NCI-H1092 (cell line): ENCODE results near the gene EXOC3L4.
A peak's percentile ranks its signal among the peaks of the same experiment; 100 is the strongest.

Experiments
- DNase-seq: peaks from one replicate; lab custom pipeline; 2025; lab: John Stamatoyannopoulos, UW

EXOC3L4 gene

DNA sequence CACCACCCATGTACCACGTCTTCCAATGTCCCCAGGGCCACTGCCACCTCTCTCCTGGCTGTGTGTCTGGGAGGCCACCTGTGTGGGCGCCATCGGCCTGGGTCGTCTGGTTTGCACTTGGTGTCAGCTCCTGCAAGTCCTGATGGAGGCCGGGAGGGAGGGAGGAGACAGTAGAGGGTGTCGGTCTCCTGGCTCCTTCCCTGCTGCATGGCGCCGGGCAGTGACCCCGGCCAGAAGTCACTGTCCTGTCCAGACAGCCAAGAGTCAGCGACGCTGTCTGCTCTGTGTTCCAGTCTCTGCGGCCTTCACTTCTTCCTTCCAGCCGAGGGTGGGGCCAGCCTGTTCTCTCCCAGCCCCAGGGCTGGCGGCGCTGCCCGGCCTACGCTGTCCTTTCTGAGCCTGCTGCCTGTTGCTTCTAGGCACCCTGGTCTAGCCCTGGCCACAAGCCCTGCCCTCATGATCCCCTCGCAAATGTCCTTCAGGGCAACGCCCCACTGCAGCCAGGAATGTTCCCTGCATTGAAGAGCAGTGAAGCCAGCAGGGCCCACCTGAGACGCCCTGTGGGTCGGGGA, 23.5 kb upstream of the EXOC3L4 start:
- DNase-seq: no peak

DNA sequence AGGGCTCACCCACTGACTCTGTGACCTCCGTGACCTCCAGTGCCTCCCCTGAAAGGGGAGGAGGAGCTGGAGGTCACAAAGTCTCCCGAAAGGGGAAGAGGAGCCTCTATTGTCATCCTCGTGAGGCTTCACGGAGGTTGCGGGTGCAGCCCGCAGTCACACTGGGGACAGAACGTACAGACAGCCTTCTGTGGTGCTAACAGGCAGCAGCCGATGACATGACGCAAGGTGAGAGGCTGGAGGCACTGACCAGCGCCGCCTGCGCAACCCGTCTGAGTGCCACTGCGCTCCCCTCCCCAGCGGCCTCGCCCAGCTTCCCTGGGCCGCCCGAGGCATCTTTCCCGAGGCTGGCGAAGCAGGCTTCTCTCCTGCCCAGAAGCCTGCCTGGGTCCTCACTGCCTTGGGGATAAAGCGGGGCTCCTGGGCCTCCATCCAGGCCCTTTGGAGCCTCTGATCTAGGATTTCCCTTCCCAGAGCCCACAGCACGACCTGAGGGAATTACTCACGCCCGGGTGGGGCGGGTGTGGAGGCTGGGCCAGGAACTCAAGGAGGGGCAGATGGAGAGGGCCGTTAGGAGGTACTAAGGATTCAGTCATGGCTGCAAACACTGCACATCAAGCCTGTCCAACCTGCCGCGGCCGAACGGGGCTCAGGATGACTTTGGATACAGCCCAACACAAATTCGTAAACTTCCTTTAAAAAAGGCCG, 22.8 kb upstream of the EXOC3L4 start:
- DNase-seq: no peak

DNA sequence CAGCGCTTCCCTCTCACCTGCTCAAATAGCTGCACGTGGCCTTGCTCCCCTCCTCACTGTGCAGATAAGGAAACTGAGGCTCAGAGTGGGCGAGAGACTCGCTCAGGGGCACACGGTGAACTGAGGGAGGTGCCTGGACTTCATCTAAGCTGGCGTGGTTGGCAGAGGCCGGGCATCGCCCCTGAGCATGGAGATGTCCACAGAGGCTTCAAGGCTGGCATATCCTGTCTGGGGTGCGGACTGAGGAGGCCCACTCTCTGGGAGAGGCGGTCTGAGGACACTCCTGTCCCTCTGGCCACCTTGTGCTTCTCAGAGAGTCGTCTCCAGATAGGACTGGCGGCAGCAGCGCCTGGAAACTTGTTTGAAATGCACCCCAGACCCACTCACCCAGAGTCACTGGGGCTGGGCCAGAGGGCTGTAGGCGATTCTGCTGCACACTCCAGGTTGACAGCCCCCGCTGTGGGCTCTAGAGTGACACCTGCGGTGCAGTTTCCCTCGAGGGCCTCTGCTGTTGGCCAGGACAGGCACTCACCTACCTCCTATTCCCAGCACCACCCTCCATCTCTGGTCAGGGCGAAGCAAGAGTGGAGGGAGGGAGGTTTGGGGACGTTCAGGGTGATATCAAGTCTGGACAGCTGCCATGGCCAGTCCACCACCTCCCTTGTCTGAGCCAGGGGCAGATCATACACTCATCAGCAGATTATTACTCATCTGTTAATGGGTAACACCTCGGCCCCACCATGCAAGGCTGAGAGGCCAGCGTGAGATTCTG, 21.7 kb upstream of the EXOC3L4 start:
- no peak for DNase-seq

DNA sequence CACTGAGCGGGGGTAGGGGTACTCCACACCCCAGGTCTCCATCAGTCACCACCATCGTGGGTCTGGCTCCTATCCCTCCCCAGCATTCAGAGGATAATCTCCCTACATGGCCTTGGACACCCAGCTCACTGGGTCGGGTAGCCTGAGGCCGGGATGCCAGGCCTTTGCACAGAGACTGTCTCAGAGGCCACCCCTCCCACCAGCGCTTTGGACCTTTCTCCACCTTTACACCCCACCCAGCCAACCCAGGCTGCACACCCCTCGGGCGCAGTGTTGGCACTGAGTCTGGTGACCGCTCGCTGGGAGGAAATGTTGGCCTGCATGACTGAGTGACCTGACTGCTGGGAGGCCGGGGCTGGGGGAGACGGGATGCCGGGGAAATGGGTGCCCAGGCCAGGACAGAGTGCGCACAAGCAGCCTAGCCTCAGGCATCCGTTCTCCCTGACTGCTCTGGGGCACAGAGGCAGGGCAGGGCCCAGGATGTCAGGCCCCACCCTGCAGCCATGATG, 21.1 kb upstream of the EXOC3L4 start:
- no peak for DNase-seq

DNA sequence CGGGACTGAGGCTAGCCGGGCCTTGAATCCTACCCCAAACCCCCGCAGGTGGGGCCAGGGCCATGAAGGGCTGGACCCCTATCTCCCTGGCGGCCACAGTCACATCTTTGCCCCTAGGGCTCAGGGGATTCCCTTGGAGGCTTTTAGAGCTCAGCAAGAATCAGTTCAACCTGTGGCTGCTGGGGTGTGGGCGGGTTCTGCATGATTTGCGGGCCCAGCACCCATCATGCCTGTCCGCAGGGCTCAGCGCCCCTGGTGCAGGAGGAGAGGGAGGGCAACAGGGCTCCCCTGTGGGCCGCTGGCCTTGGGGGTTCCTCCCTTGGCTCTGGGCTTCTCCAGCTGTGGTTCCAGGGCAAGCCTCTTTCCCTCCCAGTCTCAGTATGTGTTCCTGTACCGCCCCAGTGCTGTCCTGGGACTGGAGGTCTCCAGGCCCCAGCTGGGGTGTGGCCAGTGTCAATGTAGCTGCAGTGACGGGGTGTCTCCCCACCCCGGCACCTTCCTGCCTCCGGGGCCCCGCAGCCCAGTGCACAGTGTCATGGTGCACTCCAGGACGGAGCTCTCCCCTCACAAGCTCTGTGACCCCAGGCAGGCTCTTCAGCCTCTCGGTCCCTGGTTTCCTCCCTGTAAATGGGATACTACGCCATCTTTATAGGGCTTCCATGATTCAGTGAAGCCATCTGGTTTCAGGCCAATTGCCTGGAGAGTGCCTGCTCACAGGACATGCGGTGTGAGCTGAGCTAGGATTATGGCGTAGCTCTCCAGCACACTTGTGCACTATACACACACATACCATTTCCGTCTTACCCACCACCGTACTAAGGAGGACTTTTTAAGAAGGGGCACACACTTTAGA, 20.4 kb upstream of the EXOC3L4 start:
- no peak for DNase-seq

DNA sequence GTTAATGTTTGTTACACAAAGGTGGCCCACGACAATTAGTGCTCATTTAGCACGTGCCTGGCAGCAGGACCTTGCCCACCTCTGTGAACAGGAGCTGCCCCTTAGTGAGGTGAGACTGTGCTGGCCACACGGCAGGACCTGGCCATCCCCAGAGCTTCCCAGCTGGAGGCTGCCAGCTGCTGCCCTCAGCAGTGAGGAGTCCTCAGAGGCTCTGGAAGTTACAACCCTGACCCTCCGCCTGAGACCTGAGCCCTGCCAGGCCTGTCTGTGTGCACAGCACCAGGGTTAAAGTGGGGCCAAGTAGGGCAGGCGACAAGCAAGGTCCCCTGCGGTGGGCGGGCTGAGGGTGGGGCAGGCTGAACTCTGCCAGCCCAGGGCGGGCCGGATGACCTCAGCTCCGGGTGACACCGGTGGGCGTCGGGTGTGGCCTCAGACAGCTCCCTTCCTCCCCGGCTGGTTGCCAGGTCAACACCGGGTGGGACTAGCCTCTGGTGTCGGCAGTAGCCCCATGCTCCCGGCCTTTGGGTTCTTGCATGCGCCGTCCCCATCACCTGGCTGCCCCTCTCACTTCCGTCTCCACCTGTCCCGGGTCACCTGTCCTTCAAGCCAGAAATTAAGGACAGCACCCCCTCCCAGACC, 19.7 kb upstream of the EXOC3L4 start:
- no peak for DNase-seq

DNA sequence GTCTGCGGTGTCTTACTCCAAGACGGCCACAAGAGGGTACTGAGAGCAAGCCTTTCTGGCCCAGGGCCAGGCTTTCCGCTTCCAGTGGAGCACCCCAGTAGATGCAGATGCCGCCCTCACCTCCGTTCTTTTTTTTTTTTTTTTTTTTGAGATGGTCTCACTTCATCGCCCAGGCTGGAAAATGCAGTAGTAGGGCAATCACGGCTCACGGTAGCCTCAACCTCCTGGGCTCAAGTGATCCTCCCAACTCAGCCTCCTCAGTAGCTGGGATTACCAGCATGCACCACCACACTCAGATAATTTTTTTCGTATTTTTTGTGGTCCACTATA, 16.1 kb upstream of the EXOC3L4 start:
- peak; percentile 72 for DNase-seq

DNA sequence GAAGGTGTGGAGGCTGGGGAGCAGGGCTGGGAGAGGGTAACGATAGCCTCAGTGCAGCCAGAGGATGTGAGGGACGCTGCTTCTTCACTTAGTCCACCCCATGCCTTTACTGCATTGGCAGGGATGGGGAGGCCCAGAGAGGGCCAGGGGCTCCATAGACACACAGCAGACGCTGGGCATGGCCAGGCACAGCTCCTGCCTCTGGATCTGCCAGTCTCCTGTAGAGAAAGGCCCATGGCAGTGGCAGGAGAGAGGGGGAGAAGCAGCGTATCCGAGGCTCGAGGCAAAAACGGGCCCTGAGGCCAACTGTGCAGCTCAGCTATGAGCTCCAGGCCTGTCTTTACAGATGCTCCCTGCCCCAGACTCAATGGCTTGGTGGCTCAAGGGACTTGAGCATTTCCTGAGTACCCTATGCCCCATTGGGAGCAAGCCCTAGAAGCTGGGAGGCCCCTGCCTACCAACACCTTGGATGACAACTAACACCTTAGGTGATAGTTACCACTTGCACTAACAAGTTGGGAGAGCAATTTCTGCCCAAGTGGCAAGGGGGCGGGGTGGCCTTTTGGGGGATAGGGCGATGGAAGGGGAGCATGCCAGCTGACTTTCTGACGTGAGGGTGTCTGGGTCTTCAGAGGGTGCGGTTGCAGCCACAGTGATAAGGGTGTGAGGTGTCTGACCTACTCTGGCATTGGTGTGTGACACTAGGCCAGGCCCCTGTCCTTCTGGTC, 15.5 kb upstream of the EXOC3L4 start:
- DNase-seq: no peak

DNA sequence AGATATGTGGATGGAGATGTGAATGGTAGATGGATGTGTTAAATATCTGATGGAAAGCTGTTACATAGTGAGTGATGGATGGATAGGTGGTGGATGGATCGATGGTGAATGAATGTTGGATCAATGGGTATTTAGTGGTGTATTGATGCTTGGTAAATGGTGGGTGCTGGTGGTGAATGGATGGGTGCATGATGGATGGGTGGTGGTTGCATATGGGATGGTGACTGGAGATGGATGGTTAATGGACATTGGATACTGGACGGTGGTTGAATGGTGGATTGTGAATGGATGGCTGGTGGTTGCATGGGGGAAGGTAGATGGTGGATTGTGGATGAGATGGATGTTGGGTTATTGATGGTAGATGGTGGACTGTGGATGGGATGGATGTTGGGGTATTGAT, 12.6 kb upstream of the EXOC3L4 start:
- DNase-seq: no peak

DNA sequence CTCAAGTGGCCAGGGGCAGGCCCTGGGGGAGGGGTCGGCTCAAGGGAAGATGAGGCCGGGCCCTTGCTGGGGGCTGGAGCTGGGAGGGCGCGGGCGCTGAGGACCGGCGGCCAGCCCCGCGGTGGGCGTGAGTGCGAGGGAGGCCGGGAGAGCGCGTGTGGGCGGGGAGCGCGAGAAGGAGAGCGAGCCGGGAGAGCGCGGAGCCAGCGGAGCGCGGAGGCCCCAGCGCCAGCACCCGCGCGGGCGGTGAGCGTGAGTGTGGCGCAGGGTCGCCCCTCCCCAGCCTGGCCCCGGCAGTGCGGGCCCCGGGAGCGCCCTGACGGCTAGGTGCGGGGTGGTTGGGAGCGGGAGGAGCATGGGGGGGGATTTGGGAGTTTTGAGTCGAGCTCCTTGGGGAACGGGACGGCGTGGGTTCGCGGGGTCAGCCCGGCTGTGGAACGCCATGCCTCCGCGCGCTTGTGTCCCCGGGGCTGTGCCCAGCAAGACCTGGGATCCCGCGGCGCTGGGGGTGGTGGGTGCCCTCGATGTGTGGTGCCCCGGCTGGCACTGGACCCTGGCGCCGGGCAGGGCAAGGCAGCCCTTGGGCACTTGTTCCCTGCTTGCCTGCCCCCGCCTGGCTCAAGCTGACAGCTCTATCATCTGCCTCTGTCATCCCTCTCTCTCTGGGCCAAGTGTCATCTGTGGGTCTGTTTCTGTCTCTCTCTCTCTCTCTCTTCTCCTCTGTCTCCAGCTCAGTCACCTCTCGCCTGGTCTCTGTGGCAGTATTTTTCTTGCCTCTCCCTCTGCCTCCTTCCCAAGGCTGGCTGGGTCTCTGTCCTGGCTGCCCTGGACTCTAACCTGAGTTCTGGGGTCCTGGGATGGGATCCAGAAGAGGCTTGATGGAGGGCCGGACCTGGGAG, 10.3 kb upstream of the EXOC3L4 start, which contains the start of gene LBHD2:
TSS of gene LBHD2 (plus strand) at position 190 of the 899 bp plus-strand sequence. CDS start 1,803 bp downstream, outside the sequence.
- DNase-seq: no peak

DNA sequence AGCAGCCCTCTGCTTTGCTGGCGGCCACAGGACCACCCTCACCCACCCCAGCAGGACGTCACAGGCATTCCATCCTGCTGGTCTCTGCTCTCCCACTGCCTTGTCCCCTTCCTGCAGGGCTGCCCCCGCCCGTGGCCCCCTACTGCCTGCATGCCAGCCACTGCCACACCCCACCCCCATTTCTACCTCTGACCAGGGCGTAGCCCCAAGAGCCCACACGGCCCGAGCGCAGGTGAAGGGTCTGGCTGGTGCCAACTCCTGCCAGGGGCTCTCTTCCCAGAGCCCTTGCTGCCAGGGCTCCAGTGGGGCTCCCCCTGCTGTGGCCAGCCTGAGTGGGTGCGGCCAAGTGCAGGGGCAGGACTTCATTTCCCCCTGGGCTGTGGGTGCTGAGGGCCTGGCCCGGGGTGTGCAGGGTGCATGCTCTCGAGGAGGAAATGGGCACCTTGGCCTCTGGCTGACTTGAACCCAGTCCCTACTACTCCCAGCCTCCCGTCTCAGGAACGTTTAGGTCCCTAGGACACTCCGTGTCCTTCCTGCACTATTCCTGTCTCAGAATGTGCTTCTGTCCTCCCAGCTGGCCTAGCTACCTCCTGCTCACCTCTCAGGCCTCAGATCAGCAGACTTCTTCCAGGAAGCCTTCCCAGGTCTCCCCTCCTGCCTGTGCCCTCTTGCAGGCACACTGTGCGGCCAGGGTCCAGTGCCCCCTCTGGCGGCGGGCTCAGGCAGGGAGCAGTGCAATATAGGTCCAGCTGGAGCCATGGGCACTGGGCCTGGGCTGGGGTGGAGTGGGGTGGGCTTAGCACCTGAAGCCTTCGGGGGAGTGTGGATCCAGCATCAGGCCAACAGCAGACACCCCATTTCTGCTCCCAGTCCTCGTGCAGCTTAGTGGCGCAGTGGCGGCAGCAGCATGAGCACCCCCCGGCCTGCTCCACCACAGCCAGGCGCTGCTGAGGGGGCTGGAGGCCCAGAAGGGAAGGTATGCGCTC, 9.1 kb upstream of the EXOC3L4 start:
- DNase-seq: no peak

DNA sequence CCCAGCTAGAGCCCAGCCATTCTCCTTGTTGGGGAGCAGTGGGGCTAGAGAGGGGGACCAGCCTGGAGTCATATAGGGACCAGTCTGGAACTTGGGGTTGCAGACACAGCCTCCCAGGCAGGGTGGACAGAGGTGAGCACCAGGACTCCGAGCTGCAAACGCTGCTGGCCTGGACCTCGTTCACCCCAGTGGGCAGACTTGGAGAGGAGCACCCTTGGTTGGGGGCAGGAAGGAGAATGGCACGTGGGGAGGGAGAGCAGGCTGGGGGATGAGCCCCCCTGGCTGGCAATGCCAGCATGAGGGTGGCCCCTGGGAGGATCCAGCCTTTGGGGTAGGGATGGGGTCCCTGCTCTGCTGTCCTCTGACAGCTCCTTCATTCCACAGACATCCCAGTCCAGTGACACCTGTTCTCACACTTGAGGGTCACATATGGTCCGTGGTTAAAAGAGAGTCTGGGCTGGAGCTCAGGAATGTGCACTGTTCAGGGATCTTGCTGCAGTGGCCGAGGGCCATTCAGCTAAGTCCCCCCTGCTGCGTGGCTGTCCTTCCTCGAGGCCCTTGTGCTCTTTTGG, 7.7 kb upstream of the EXOC3L4 start:
- no peak for DNase-seq

DNA sequence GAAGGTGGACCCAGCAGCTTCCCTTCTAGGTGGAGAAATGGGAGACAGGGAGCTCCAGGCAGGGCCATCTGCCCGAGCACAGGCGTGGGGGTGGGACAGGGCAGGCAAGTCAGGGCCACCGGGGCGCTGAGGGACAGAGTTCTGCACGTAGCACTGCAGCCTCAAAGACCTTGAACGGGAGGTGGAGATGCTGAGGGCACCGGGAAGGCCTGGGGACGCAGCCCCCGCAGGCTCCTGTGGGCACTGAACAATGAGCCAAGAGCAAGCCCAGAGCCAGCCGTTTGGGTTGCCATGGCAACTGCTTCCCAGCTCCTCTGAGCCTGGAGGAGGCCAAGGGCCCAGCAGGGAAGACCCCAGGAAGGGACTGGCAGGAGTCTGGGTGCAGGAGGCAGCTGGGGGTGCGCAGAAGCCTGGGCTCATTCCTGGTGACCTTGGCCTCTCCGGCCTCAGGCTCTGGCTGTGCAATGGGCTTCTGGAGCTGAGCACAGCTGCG, 7.1 kb upstream of the EXOC3L4 start:
- no peak for DNase-seq

DNA sequence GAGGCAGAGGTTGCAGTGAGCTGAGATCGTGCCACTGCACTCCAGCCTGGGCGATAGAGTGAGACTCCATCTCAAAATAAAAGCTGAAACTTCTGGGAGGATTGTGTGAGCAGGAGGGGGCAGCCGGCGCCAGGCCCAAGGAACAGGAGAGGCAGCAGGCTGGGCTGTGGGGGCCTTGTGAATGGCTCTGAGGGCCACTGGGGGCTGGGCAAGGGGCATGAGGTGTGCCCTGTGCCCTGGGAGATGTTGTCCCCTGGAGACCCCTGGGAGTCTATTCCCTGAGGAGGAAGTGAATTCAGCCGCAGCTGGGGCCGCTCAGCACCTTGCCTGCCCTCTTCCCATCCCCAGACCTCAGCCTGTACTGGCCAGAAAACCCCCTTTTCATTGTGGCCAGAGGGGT, 5.6 kb upstream of the EXOC3L4 start:
- DNase-seq: no peak

DNA sequence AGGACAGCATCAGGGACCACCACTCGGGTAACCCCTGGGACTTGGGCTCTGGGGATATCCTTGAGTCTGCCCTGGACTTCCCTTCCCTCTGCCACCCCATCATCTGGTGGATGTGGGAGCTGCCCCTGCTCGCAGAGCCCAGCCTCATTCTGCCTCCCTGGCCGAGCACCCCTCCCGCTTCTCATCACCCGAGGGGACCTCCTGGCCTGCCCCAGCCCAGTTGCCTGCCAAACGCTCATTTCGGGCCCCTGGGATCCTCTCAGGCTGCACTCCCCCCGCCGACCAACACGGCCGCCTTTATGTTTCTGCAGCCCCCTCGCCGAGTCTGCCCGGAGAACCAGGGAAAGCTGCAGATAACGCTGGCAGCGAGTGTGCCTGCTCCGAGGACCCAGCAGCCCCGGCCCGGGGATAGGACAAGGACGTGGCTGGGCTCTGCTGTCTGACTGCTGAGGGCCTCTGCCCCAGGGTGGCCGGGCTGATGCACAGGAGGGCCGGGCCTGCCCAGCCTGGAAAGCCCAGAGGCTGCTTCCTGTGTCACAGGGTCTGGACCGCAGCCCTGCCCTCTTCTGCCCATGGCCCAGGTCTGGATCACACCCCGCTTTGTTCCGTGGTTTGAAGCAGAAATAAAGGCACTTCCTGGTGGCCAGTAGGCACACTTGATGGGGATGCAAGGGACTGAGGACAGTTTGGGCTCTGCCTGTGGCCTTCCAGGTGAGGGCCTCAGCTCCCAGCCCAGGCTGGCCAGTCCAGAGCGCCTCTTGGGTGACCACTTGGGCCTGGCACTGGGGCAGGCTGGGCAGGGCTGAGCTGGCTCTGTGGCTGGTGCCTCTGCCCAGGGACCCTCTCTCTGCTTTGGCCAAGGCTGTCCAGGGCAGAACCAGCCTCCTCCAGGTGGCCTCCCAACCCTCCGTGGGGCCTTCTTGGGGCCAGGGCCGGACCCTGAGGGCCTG, 4.9 kb upstream of the EXOC3L4 start:
- DNase-seq: no peak

DNA sequence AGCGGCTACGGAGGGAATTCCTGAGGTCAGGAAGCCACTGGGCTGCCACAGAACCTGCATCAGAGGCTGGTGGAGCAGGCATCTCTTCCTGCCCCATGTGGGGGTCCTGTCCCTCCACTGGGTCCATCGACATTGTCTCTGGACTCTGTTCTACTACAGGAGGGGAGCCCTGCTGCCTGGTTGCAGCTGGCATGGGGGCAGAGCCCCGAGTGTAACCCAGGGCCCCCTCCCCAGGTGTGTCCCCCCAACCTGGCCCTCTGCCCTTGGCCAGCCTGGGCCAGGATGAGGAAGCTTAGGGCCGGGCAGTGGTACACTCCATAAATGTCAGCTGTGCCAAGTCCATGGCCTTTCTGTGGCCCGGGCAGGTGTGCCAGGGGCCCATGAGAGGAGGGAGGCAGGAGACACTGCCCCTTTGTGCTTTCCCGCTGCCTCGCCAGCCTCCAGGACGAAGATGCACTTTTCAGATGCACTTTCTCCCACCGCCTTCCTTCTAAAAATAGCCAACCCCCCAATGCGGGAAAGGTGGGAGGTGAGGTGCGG, 4.0 kb upstream of the EXOC3L4 start:
- DNase-seq: no peak
